Measurements from ENCODE around the gene SNRNP25.

The SNRNP25 gene

GRCh38 chr16:104928-105327 is 51.3 kb downstream of the SNRNP25 start:
- DNase-seq: no peak

- DNase-seq: no peak
These were observed 51.9 kb downstream of the SNRNP25 start for GRCh38 chr16:105521-105920.

- peak; percentile 82 for DNase-seq
These were observed 53.1 kb downstream of the SNRNP25 start for GRCh38 chr16:106623-107324.
